ENCODE results near the gene CPSF3. TPM values are rescaled to one million over a fixed set of nuclear protein-coding genes. Genes with fewer than 3 reads are reported as not detected.

The CPSF3 gene
- total RNA-seq, 1 experiment from 2014 or later: 95.5 TPM

GRCh38 chr2:9410108-9410507, 13.3 kb upstream of the CPSF3 start:
- no peaks in the 10 kb centered on the region for H3K27me3 ChIP-seq (ENCODE audit: insufficient read depth, low read length)
- no peaks in the 10 kb centered on the region for H3K4me1 ChIP-seq (ENCODE audit: insufficient read depth, low read length)
- no peak overlapping the region for H3K23ac ChIP-seq (ENCODE audit: insufficient read length, low read depth, low read length)
- no peak overlapping the region for H2BK12ac ChIP-seq (ENCODE audit: insufficient read length, low read depth, low read length)
- Mint-ChIP-seq H3K4me1 (no peaks in the 10 kb centered on the region), H3K27ac (no peak overlapping the region), H3K36me3 (ENCODE audit: insufficient read depth in 1 of 3, low read depth in 3 of 3) (peaks cover 0 to 16% (median 6%) of the 10 kb centered on the region in 3 experiments; a peak in 6 of 7 replicates), H3K27me3 (ENCODE audit: low read depth) (no peaks in the 10 kb centered on the region), H3K4me3 (no peak overlapping the region), H3K9me3 (no peaks in the 10 kb centered on the region)
- no peaks in the 10 kb centered on the region for H3K79me2 ChIP-seq (ENCODE audit: insufficient read depth, low read length)
- no CpG with 5 or more reads among the region's 3 CpGs for WGBS (ENCODE audit: extremely low coverage, insufficient read length, low lambda C conversion rate)
- DNase-seq: no peak
- H3K9me3 ChIP-seq (ENCODE audit: control insufficient read depth, low read depth, low read length): no peaks in the 10 kb centered on the region
- no peak overlapping the region for H2BK15ac ChIP-seq (ENCODE audit: low read depth, low read length)
- no peak overlapping the region for H3T11ph ChIP-seq (ENCODE audit: low read length)
- H3K79me1 ChIP-seq (ENCODE audit: insufficient read depth, low read depth, low read length, poor library complexity, severe bottlenecking): no peaks in the 10 kb centered on the region
- no peak overlapping the region for H3K14ac ChIP-seq (ENCODE audit: insufficient read depth, low read length)
- no peak overlapping the region for H2BK20ac ChIP-seq (ENCODE audit: low read depth, low read length, poor library complexity, severe bottlenecking)
- H3K56ac ChIP-seq (ENCODE audit: insufficient read length, low read depth, low read length): no peak overlapping the region
- H3K27ac ChIP-seq (ENCODE audit: insufficient read length, low read depth, low read length): no peak overlapping the region
- no peak overlapping the region for H2BK5ac ChIP-seq (ENCODE audit: insufficient read length, low read length)
- H4K91ac ChIP-seq (ENCODE audit: insufficient read length, low read depth, low read length): no peak overlapping the region
- H2AFZ ChIP-seq (ENCODE audit: low read length): no peak overlapping the region
- H4K8ac ChIP-seq (replicated peaks; ENCODE audit: insufficient read length, low read depth, low read length): no peak overlapping the region
- no peaks in the 10 kb centered on the region for H3K23me2 ChIP-seq (ENCODE audit: insufficient read length, low read depth, low read length, poor library complexity, severe bottlenecking)
- no peaks in the 10 kb centered on the region for H4K20me1 ChIP-seq (ENCODE audit: control insufficient read depth, insufficient read depth, insufficient read length)
- no peak overlapping the region for H2BK120ac ChIP-seq (ENCODE audit: low read depth, low read length, poor library complexity, severe bottlenecking)
- no peak overlapping the region for H3K9ac ChIP-seq (ENCODE audit: extremely low read depth, insufficient read length, low read length)
- H3K18ac ChIP-seq (ENCODE audit: insufficient read length, low read depth, low read length): no peak overlapping the region
- no peak overlapping the region for H3K4me2 ChIP-seq (ENCODE audit: insufficient read depth, insufficient read length, low read length)
- H4K5ac ChIP-seq (ENCODE audit: insufficient read length, low read depth, low read length): no peak overlapping the region
- H3K4ac ChIP-seq (ENCODE audit: low read depth, low read length): no peak overlapping the region
- no peak for TF ChIP-seq CTCF (conservative IDR thresholded peaks at IDR 0.05)
- no peak overlapping the region for H2AK5ac ChIP-seq (ENCODE audit: insufficient read length, low read length)
